Tibial artery (tissue), 4 donors: Measurements from ENCODE around the gene ADRA2B.
"Not testable (repeated sequence)": the region's sequence is repeated elsewhere in the genome, so short reads cannot be mapped to it uniquely, and the experiment has no call there.

Experiments used
- DNase-seq, 2 donors: peaks; one replicate each; pipeline ENCODE4 v3.0.0-alpha.2; 2019
- H3K27ac ChIP-seq, 2 donors: fragments of 200-600 bp; sonication (generic) in 1 of 2; 1 replicate in 1 of 2; 2 replicates in 1 of 2; pipeline ENCODE4 v1.5.1; 2018 to 2019; ENCODE audit warnings: mild to moderate bottlenecking in 1 of 2
- H3K27me3 ChIP-seq, 2 donors: fragments of 200-600 bp; sonication (generic) in 1 of 2; one replicate each; pipeline versions ENCODE4 v1.5.1 to v1.6.0; 2016 to 2019
- H3K36me3 ChIP-seq, 3 donors: fragments of 200-600 bp; sonication (generic) in 2 of 3; one replicate each; pipeline ENCODE4 v1.5.1; 2016 to 2019; ENCODE audit warnings: mild to moderate bottlenecking in 2 of 3
- H3K4me1 ChIP-seq, 4 donors: fragments of 200-600 bp; sonication (generic) in 2 of 4; 1 replicate in 3 of 4; 2 replicates in 1 of 4; pipeline ENCODE4 v1.5.1; 2016 to 2019
- H3K4me3 ChIP-seq, 2 donors: fragments of 200-600 bp; sonication (generic) in 1 of 2; 1 replicate in 1 of 2; 2 replicates in 1 of 2; pipeline ENCODE4 v1.5.1; 2018 to 2019; ENCODE audit warnings: mild to moderate bottlenecking in 2 of 2
- H3K9me3 ChIP-seq, 3 donors: fragments of 200-600 bp; sonication (generic) in 1 of 3; one replicate each; pipeline ENCODE4 v1.5.1; 2016 to 2019
- intact Hi-C: fragments of 100-400 bp; cut with DNase I; formaldehyde crosslinking; loops from one replicate; pipeline ENCODE4 v1.15.0; 2023; ENCODE audit warnings: low total_unique reads
- TF ChIP-seq, protein P1 (sequence below), 2 experiments: fragments of 200-600 bp in 1 of 2; fragments of 450-650 bp in 1 of 2; IDR thresholded peaks; one replicate each; pipeline ENCODE4 v1.5.1; 2017 to 2019; ENCODE audit warnings: antibody characterized with exemption in 2 of 2, mild to moderate bottlenecking in 1 of 2, moderate library complexity in 1 of 2

Gene ADRA2B

GRCh38 chr2:96069878-96070277 is 46.5 kb downstream of the ADRA2B start:
- H3K9me3 ChIP-seq, DNase-seq, H3K27me3 ChIP-seq, H3K27ac ChIP-seq, intact Hi-C loops, H3K4me3 ChIP-seq, H3K36me3 ChIP-seq, H3K4me1 ChIP-seq: not testable (repeated sequence)

DNA sequence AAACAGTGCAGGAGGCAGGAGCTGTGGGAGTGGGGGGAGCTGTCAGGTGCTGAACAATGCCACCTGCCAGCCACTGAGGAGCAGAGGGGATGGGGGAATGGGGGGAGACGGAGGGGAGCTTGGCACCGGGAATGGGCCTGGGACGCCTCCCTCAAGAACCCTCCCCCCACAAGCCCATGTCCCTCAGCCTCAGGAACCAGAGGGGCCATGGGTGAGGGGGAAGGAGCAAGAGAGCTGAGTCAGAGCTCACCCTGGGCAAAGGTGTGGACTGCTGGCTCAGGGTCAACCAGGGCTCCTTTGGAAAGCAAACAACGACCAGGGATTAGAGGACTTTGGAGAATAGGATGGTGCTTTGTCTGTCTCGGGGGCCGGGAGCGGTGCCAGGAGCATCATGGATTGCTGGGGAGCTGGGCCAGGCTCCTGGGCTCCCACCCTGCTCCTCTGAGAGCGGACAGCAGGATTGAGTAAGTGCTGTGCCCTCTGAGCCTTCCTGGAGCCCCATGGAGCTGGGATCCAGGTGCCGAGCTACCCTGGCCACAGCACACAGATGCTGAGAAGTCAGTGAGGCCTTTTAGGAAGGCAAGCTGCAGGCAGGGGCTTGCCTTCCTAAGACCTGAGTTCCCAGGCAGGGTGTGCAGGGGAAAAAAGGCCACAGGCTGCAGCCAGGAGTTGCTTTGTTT is 48.3 kb downstream of the ADRA2B start:
- H3K27me3 ChIP-seq, H3K9me3 ChIP-seq, intact Hi-C loops, H3K4me1 ChIP-seq, H3K36me3 ChIP-seq, H3K4me3 ChIP-seq, H3K27ac ChIP-seq: not testable (repeated sequence)
- peak in 1 of 2 donors; percentile 58 for DNase-seq

DNA sequence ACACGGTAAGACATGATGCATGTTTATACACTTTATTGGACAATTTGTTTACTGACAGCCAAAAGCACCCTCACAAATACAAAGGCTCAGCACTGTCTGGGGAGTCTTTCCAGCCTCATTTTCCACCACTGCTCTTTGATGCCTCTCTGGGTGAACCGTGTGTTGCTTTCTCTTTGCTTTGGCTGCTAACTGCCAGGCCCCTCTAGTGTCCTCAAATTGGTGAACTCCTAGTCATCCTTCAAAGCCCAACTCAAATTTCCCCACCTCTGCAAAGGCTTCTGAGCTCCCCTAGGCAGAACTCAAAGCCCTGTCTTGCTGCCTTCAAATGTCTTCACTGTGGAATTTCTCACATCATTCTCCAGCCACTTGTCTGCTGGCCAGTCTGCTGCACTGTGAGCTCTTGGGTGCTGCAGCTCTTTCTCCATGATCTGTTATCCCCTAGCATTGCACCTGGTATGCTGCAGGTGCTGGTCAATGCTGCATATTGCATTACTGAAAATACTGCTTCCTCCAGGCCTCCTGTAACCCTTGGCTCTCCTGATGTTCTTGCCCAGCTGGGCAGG is 49.2 kb downstream of the ADRA2B start:
- H3K36me3 ChIP-seq, H3K27ac ChIP-seq, H3K27me3 ChIP-seq, H3K9me3 ChIP-seq, H3K4me1 ChIP-seq, intact Hi-C loops, DNase-seq, H3K4me3 ChIP-seq: not testable (repeated sequence)

- H3K27ac ChIP-seq, intact Hi-C loops, H3K27me3 ChIP-seq, H3K9me3 ChIP-seq, DNase-seq, H3K4me1 ChIP-seq, H3K4me3 ChIP-seq, H3K36me3 ChIP-seq: not testable (repeated sequence)
Observed at GRCh38 chr2:96066511-96066910, 49.9 kb downstream of the ADRA2B start.

- DNase-seq = peak in 1 of 2 donors; percentile 61
- H3K9me3 ChIP-seq, H3K27me3 ChIP-seq, intact Hi-C loops, H3K4me3 ChIP-seq, H3K36me3 ChIP-seq, H3K4me1 ChIP-seq, H3K27ac ChIP-seq: not testable (repeated sequence)
Observed at GRCh38 chr2:96065954-96066353, 50.4 kb downstream of the ADRA2B start.

DNA sequence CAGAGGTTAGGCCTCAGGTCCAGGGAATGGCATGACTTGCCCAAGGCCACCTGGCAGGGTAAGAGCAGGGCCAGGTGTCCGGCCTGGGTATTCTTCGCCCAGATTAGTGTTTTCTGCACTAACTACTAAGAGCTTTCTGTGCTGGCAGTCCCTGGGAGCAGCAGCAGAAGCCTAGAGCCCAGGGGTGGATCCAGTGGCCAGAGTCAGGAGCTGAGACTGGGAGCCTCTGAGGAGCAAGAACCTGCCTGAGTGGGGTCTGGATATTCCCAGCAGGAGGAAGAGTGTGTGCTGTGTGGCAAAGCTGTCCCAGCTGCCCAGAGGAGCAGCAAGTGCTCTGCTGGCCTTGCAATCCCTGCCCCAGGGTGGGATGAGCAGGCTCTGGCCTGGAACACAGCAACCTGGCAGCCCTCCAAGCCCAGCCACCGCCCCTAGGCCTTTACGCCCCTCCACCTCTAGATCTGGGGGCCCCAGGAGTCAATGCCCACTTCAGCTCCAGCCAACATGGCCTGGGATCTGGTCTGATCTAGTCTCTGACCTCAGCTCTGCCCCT is 50.9 kb downstream of the ADRA2B start:
- Histone ChIP-seq H3K4me3 (no peak overlapping the region), H3K36me3 (no peaks in the 10 kb centered on the region), H3K27me3 (no peaks in the 10 kb centered on the region), H3K9me3 (no peaks in the 10 kb centered on the region), H3K27ac (no peak overlapping the region), H3K4me1 (no peaks in the 10 kb centered on the region)
- TF ChIP-seq, protein P1, sequence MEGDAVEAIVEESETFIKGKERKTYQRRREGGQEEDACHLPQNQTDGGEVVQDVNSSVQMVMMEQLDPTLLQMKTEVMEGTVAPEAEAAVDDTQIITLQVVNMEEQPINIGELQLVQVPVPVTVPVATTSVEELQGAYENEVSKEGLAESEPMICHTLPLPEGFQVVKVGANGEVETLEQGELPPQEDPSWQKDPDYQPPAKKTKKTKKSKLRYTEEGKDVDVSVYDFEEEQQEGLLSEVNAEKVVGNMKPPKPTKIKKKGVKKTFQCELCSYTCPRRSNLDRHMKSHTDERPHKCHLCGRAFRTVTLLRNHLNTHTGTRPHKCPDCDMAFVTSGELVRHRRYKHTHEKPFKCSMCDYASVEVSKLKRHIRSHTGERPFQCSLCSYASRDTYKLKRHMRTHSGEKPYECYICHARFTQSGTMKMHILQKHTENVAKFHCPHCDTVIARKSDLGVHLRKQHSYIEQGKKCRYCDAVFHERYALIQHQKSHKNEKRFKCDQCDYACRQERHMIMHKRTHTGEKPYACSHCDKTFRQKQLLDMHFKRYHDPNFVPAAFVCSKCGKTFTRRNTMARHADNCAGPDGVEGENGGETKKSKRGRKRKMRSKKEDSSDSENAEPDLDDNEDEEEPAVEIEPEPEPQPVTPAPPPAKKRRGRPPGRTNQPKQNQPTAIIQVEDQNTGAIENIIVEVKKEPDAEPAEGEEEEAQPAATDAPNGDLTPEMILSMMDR (IDR thresholded peaks at IDR 0.05) = no peak
- DNase-seq = peak in 1 of 2 donors; percentile 63
- intact Hi-C loops = no loop called here

DNA sequence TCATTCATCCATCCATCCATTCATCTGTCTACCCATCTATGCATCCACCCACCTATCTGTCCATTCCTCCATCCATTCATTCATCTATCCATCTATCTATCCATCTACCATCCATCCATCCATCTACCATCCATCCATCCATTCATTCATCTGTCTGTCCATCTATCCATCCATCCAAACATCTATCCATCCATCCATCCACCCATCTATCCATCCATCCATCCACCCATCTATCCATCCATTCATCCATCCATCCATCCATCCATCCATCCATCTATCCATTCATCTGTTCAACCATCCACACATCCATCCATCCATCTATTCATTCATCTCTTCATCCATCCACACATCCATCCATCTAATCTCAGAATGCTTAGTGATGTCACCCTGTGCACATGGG is 51.6 kb downstream of the ADRA2B start:
- H3K9me3 ChIP-seq, H3K27ac ChIP-seq, DNase-seq, H3K4me3 ChIP-seq, H3K4me1 ChIP-seq, intact Hi-C loops, H3K27me3 ChIP-seq, H3K36me3 ChIP-seq: not testable (repeated sequence)

DNA sequence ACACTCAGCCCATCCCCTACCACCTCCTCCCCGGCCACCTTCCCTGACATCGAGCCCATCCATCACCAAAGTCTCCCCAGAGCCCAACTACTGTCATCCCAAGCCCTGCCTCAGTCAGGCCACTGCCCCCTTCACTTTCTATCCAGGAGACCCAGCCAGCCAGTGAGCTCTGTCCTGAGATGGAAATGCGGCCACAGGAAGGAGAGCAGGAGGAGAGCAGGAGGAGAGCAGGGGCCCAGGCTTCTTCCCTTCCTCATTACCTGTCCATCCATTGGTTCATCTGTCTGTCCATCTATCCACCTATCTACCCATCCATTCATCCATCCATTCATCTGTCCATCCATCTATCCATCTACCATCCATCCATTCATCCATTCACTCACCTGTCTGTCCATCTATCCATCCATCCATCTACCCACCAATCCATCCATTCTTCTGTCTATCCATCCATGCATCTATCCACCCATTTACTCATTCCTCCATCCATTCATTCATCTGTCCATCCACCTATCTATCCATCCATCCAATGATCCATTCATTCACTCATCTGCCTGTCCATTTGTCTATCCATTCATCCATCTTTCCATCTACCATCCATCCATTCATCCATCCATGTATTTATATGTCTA is 52.2 kb downstream of the ADRA2B start:
- intact Hi-C loops, H3K27ac ChIP-seq: not testable (repeated sequence)

DNA sequence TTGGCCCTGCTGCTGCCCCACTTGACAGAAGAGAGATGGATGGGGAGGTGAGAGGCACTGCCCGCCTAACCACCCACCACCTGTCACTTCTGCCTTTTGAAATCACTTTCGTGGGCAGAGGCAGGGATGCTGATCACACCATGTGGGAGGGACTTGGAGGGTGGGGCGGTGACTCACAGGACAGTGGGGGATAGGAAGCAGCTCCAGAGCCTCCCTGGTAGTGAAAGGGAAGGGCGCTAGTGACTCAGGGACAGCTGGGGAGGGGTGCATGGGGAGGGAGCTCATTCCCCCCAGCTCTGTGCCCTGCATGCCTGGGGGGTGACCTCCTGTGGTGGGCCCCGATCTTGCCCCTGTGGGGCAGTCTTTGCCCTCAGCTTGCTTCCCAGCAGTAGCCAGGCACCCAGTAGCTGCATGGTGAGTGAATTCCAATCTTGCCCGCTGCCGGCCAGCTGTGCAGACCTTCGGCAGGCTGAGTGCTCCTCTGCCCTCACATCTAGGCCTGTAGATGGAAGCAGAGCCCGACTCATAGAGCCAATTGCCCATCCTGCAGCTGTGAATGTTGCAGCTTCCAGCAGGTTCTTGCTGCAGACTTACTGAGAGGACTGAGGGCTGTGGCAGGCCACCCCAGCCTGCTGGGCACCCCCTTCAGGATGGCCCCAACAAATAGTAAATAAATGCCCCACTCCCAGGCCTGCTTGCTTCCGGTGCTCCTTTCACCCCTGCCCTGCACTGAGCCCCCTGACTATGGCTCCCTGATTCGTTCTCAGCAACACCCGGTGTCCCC is 53.1 kb downstream of the ADRA2B start:
- intact Hi-C loops, H3K4me1 ChIP-seq, H3K27ac ChIP-seq, H3K36me3 ChIP-seq, H3K4me3 ChIP-seq, H3K27me3 ChIP-seq, H3K9me3 ChIP-seq: not testable (repeated sequence)
- peak in 1 of 2 donors; percentile 72 for DNase-seq

More for the DNA sequence above, 52.2 kb downstream of the ADRA2B start:
- H3K36me3 ChIP-seq, DNase-seq, H3K27me3 ChIP-seq, H3K4me1 ChIP-seq, H3K4me3 ChIP-seq, H3K9me3 ChIP-seq: not testable (repeated sequence)
